Hepatic stellate cell (primary cell): ENCODE measurements around the gene ACRBP.
"Not testable (repeated sequence)": the region's sequence is repeated elsewhere in the genome, so short reads cannot be mapped to it uniquely, and the experiment has no call there.

Source experiments
- DNase-seq: peaks from one replicate; pipeline ENCODE4 v3.0.0; 2011; ENCODE audit warnings: low spot score

Gene ACRBP

GRCh38 chr12:6614513-6615172 lies 32.6 kb downstream of the ACRBP start:
- no peak for DNase-seq

GRCh38 chr12:6613776-6614512 lies 33.3 kb downstream of the ACRBP start:
- DNase-seq: peak; percentile 95

GRCh38 chr12:6613015-6613775 lies 34.0 kb downstream of the ACRBP start:
- DNase-seq: peak; percentile 69

GRCh38 chr12:6612652-6613014 lies 34.6 kb downstream of the ACRBP start:
- no peak for DNase-seq

GRCh38 chr12:6612247-6612646 lies 35.0 kb downstream of the ACRBP start:
- no peak for DNase-seq

GRCh38 chr12:6608592-6609281 lies 38.5 kb downstream of the ACRBP start:
- DNase-seq: no peak

- no peak for DNase-seq
Observed at GRCh38 chr12:6607751-6608591, 39.3 kb downstream of the ACRBP start.

- DNase-seq: peak; percentile 73
Observed at GRCh38 chr12:6606331-6607131, 40.7 kb downstream of the ACRBP start.

- no peak for DNase-seq
Observed at GRCh38 chr12:6605421-6606330, 41.6 kb downstream of the ACRBP start.

- DNase-seq: no peak
Observed at GRCh38 chr12:6604259-6605029, 42.8 kb downstream of the ACRBP start.

GRCh38 chr12:6603095-6603567 lies 44.1 kb downstream of the ACRBP start:
- peak; percentile 78 for DNase-seq

GRCh38 chr12:6602526-6602925 lies 44.7 kb downstream of the ACRBP start:
- no peak for DNase-seq

GRCh38 chr12:6595673-6596072 lies 51.6 kb downstream of the ACRBP start:
- DNase-seq: not testable (repeated sequence)

- DNase-seq: no peak
Observed at GRCh38 chr12:6592087-6592486, 55.1 kb downstream of the ACRBP start.
